Astrocyte of the cerebellum (primary cell): ENCODE measurements around the gene THAP9.
"Not testable (repeated sequence)": the region's sequence is repeated elsewhere in the genome, so short reads cannot be mapped to it uniquely, and the experiment has no call there.

Experiments
- DNase-seq: peaks from one replicate; pipeline ENCODE4 v3.0.0-alpha.2; 2011; ENCODE audit warnings: low read depth
- H3K4me3 ChIP-seq: 2 replicates; pipeline ENCODE4 v1.5.1; 2011; ENCODE audit warnings: mild to moderate bottlenecking, low read depth, low read length, moderate library complexity
- CTCF ChIP-seq: IDR thresholded peaks from 2 replicates; pipeline ENCODE4 v1.5.1; 2012; ENCODE audit warnings: low read length, low read depth, moderate library complexity, mild to moderate bottlenecking; ENCODE audit errors: missing control alignments
- in situ Hi-C: cut with HindIII; loops from 2 replicates; pipeline ENCODE4 v1.10.0; 2017; ENCODE audit warnings: low sequenced_read_pairs

The THAP9 gene

GRCh38 chr4:82864336-82864979 lies 36.1 kb upstream of the THAP9 start:
- in situ Hi-C loops: no loop called here
- no peak overlapping the region for H3K4me3 ChIP-seq
- no peak for TF ChIP-seq CTCF
- no peak for DNase-seq

DNA sequence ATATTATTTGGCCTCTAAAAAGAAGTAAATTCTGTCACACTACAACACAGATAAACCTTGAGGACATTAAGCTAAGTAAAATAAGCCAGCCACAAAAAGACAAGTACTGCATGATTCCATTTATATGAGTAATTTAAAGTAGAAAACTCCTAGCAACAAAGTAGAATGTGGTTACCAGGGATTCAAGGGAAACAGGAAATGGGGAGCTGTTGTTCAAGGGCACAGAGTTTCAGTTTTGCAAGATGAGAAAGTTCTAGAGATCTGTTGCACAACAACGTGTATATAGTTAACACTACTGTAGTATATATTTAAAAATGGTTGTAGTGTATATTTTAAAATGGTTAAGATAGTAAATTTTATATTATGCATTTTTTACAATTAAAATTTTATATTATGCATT lies 34.9 kb upstream of the THAP9 start:
- in situ Hi-C loops: no loop called here
- no peak overlapping the region for H3K4me3 ChIP-seq
- DNase-seq: peak; percentile 65
- no peak for TF ChIP-seq CTCF

DNA sequence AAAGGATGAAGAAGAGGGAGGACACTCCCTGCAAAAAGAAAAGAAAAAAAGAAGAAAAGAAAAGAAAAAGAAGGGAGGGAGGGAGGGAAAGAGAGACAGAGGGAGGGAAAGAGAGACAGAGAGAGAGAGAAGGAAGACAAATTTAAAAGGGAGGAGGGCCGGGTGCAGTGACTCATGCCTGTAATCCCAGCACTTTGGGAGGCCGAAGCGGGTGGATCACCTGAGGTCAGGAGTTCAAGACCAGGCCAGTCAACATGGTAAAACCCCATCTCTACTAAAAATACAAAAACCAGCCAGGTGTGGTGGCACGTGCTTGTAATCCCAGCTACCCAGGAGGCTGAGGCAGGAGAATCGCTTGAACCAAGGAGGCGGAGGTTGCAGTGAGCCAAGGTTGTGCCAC lies 34.5 kb upstream of the THAP9 start:
- DNase-seq, in situ Hi-C loops: not testable (repeated sequence)

DNA sequence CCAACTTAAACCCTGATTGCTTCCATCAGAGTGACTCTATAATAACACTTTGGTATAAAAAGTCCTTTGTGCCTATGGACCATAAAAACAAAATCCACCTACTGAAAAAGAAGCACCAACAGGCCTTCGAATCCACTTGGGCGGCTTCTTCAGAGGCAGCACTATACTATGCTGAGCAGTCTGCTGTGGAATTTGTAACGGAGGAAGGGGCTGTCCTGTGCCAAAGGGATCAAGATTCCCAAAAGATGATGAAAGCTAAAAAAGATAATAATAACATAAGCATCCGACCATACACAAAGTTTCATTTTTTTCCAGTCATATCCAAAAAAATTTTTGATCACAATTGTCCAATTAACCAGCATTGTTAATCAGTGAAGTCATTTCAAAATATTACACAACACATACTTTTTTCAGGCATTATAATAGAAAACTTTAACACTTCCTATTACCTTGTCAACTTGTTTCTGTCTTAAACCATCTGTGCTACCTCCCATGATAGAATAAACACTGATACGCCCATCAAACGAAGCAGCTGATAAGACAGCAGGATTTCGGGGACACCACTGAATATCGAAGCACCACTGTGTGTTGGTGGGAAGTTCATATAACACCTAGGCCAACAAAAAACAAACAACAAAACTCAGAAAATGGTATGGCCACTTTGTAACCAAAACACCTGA lies 33.7 kb upstream of the THAP9 start:
- no peak overlapping the region for H3K4me3 ChIP-seq
- no peak for DNase-seq
- in situ Hi-C loops: no loop called here
- no peak for TF ChIP-seq CTCF

More for the DNA sequence above, 34.5 kb upstream of the THAP9 start:
- H3K4me3 ChIP-seq: not testable (repeated sequence)

DNA sequence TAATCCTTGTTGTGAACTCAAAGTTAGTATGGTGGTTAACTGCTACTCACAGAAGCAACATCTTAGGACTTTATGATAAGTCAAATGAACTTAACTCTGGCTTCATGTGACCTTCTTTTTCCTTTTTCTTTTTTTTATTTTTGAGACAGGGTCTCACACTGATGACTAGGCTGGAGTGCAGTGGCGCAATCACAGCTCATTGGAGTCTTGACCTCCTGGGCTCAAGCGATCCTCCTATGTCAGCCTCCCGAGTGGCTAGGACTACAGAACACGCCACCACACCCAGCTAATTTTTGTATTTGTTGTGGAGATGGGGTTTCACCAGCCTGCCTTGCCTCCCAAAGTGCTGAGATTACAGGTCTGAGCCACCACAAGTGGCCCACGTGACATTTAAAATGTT lies 32.0 kb upstream of the THAP9 start:
- in situ Hi-C loops: no loop called here
- no peak overlapping the region for H3K4me3 ChIP-seq
- DNase-seq: no peak
- no peak for TF ChIP-seq CTCF

DNA sequence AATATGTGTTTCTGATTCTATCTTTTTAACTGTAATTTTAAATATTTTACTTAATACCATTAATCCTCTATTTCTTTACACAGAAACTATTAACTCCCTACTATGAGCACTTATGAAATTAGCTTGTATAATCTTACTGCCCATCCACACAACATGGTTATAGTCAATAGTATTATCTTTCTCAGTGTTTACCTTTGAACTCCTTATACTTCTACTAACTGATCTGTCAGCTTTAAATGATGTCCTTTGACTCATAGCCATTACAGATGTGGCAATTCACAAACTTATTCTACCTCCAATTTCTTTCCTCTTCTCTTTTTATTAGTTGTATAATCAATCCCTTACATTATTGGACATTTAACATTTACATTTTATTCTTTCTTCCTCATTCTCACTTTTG lies 15.1 kb upstream of the THAP9 start:
- no peak for TF ChIP-seq CTCF
- H3K4me3 ChIP-seq: no peak overlapping the region
- no peak for DNase-seq
- in situ Hi-C loops: no loop called here

DNA sequence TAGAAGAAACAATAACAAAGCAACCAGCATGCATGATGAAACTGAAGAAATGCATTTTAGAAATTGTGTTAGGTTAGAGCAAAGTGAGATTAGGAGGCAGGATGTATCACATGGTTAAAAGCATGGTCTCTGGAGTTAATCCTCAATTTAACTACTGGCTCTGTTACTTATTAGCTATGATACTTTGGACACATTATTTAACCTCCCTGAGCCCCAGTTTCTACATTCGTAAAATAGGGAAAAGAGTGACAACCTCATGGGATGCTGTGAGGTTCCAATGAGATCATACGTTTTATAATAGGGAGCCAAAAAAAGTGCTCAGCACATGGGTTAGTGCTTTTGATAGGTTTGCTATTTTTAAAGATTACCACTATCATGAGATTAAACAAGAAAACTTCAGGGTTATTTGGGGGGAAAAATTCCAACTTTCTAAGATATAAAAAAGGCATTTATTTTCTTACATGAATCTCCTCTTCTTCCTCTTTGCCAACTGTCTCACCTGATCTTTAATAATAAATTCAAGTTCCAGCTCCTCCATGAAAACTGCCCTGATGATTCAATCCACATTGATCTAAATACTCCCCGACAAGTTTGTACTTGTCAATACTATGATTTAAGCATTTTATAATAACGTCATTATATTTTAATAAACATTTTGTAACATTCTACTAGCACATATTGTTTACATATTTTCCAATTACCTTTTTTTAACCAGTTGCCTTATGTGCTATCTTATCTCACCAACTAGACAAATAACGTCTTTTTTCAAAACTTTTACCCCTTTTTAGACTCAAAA lies 14.2 kb upstream of the THAP9 start:
- in situ Hi-C loops: no loop called here
- no peak for TF ChIP-seq CTCF
- DNase-seq: no peak
- no peak overlapping the region for H3K4me3 ChIP-seq
